ENCODE results near the gene MYOC. TPM values are rescaled to one million over a fixed set of nuclear protein-coding genes. Genes with fewer than 3 reads are reported as not detected.
"Not testable (repeated sequence)": the region's sequence is repeated elsewhere in the genome, so short reads cannot be mapped to it uniquely, and the experiment has no call there.

Gene MYOC
- total RNA-seq, 1 donor from 2014 or later = not detected

DNA sequence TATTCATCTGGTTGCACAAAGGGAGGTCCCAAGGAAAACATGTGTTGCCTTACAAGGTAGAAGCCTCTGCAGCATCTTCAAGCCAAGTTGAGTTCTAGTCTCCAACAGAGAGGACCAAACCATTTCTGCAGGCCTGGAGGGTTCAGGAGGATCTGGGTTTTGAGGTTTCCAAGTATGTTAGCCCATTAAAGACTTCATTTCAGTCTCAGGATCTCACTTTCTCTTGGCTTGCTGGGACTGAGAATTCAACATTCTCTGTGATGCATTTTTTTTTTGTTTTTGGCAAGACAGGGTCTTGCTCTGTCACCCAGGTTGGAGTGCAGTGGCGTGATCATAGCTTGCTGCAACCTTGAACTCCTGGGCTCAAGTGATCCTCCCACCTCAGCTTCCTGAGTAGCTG lies 39.2 kb downstream of the MYOC start:
- Mint-ChIP-seq H3K36me3 (ENCODE audit: low read depth) (no peaks in the 10 kb centered on the region), H3K4me3 (ENCODE audit: unreplicated experiment) (no peak overlapping the region), H3K9me3 (ENCODE audit: low read depth) (no peaks in the 10 kb centered on the region), H3K27ac (ENCODE audit: unreplicated experiment) (no peak overlapping the region), H3K4me1 (ENCODE audit: low read depth) (no peaks in the 10 kb centered on the region), H3K27me3 (ENCODE audit: low read depth) (peaks cover 7% of the 10 kb centered on the region)
- no peak for TF ChIP-seq CTCF (IDR thresholded peaks at IDR 0.05)
- DNase-seq (ENCODE audit: low spot score) = no peak

DNA sequence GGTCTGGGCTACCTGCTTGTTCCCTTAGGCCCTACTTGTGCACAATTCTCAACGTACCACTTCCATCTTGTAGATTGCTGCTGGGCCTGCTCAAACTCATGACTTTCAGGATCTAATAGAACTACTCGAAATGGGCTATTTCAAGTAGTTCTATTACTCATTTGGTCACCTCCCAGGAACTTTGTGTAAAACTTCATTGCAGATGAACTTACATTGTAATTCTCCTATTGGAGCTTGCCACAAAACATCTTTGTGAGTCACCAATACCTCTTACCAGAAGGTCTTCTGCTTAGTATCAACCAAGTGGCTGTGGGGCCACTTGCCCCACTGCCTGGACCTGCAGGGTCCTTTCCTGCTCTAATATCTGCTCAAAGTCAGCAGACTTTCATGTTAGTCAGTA lies 41.2 kb downstream of the MYOC start:
- Mint-ChIP-seq H3K36me3 (ENCODE audit: low read depth) (no peaks in the 10 kb centered on the region), H3K4me1 (ENCODE audit: low read depth) (no peaks in the 10 kb centered on the region), H3K27me3 (ENCODE audit: low read depth) (no peaks in the 10 kb centered on the region), H3K4me3 (ENCODE audit: unreplicated experiment) (no peak overlapping the region), H3K27ac (ENCODE audit: unreplicated experiment) (no peak overlapping the region), H3K9me3 (ENCODE audit: low read depth) (no peaks in the 10 kb centered on the region)
- no peak for TF ChIP-seq CTCF (IDR thresholded peaks at IDR 0.05)
- DNase-seq (ENCODE audit: low spot score) = no peak

DNA sequence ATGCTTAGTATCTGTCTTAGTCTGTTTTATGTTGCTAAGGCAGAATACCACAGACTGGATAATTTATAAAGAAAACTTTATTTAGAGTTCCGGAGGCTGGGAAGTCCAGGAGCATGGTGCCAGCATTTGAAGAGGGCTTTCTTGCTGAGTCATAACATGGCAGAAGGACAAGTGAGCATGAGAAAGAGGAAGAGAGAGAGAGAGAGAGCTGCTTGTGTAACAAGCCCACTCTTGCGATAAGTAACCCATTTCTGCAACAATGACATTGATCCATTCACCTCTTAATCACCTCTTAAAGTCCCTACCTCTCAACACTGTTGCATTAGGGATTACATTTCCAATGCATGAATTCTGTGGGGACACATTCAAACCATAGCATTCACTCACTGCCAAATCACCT lies 42.1 kb downstream of the MYOC start:
- no peak for DNase-seq (ENCODE audit: low spot score)
- Mint-ChIP-seq H3K9me3 (ENCODE audit: low read depth) (no peaks in the 10 kb centered on the region), H3K4me1 (ENCODE audit: low read depth) (no peaks in the 10 kb centered on the region), H3K4me3 (ENCODE audit: unreplicated experiment) (no peak overlapping the region), H3K36me3 (ENCODE audit: low read depth) (no peaks in the 10 kb centered on the region), H3K27me3 (ENCODE audit: low read depth) (no peaks in the 10 kb centered on the region), H3K27ac (ENCODE audit: unreplicated experiment) (no peak overlapping the region)
- TF ChIP-seq CTCF (IDR thresholded peaks at IDR 0.05) = no peak

DNA sequence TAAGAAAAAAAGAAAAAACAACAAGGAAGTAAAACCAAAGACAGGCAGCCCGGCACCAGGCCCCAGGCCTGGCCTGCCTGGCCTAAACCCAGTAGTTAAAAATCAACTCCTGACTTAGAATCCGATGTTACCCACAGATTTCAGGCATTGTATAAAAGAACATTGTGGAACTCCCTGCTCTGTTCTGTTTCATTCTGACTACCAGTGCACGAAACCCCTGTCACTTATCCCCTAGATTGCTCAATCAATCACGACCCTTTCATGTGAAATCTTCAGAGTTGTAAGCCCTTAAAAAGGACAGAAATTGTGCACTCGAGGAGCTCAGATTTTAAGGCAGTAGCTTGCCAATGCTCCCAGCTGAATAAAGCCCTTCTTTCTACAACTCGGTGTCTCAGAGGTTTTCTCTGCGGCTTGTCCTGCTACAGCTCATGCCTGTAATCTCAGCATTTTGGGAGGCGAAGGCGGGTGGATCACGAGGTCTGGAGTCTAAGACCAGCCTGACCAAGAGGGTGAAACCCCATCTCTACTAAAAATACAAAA lies 46.0 kb downstream of the MYOC start:
- Mint-ChIP-seq H3K27me3 (ENCODE audit: low read depth) (no peaks in the 10 kb centered on the region), H3K9me3 (ENCODE audit: low read depth) (no peaks in the 10 kb centered on the region), H3K4me1 (ENCODE audit: low read depth) (no peaks in the 10 kb centered on the region), H3K4me3 (ENCODE audit: unreplicated experiment) (no peak overlapping the region), H3K27ac (ENCODE audit: unreplicated experiment) (no peak overlapping the region), H3K36me3 (ENCODE audit: low read depth) (no peaks in the 10 kb centered on the region)
- no peak for TF ChIP-seq CTCF (IDR thresholded peaks at IDR 0.05)
- no peak for DNase-seq (ENCODE audit: low spot score)

DNA sequence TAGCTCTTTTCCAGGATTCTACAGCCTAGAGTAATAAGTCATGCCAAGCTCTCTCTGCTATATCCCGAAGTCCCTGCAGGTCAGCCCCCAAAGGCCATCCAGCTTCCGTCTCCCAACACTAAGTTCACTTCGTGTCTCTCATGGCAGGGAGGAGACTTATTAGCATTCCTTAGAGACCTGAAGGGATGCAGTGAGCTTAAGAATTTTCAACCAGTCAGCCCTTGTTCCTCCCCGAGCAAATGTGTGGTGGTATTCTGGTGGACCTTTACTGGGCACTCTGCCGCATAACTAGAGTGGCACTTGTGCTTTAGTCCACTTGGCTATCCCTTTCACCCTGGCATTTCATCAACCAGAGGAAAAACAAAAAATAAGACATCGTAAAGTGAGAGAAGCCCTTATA lies 49.4 kb downstream of the MYOC start:
- H3K4me1 Mint-ChIP-seq (ENCODE audit: low read depth); H3K27me3 Mint-ChIP-seq (ENCODE audit: low read depth); H3K27ac Mint-ChIP-seq (ENCODE audit: unreplicated experiment): not testable (repeated sequence)

DNA sequence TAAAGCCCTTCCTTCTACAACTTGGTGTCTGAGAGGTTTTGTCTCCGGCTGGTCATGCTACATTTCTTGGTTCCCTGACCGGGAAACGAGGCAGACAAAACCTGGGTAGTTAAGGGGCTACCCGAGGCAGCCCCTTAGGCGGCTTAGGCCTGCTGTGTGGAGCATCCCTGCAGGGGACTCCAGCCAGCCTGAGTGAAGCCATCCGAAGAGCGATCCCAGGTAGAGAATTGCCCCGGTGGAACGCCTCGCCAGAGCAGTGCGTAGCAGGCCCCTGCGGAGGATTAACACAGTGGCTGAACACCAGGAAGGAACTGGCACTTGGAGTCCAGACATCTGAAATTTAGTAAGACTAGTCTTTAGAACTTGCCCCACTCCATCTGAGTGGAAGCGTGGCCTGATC lies 51.6 kb downstream of the MYOC start:
- Mint-ChIP-seq H3K4me3 (ENCODE audit: unreplicated experiment) (no peak overlapping the region), H3K4me1 (ENCODE audit: low read depth) (no peaks in the 10 kb centered on the region), H3K27me3 (ENCODE audit: low read depth) (no peaks in the 10 kb centered on the region), H3K9me3 (ENCODE audit: low read depth) (peaks cover 11% of the 10 kb centered on the region), H3K27ac (ENCODE audit: unreplicated experiment) (no peak overlapping the region), H3K36me3 (ENCODE audit: low read depth) (peaks cover 9% of the 10 kb centered on the region)
- no peak for TF ChIP-seq CTCF (IDR thresholded peaks at IDR 0.05)
- no peak for DNase-seq (ENCODE audit: low spot score)

More for the DNA sequence above, 49.4 kb downstream of the MYOC start:
- not testable (repeated sequence) for H3K36me3 Mint-ChIP-seq (ENCODE audit: low read depth); H3K9me3 Mint-ChIP-seq (ENCODE audit: low read depth); DNase-seq (ENCODE audit: low spot score); H3K4me3 Mint-ChIP-seq (ENCODE audit: unreplicated experiment)

GRCh38 chr1:171600310-171600709 lies 52.2 kb downstream of the MYOC start:
- not testable (repeated sequence) for H3K27ac Mint-ChIP-seq (ENCODE audit: unreplicated experiment); H3K4me1 Mint-ChIP-seq (ENCODE audit: low read depth); H3K36me3 Mint-ChIP-seq (ENCODE audit: low read depth); H3K4me3 Mint-ChIP-seq (ENCODE audit: unreplicated experiment); H3K27me3 Mint-ChIP-seq (ENCODE audit: low read depth); DNase-seq (ENCODE audit: low spot score)
- peaks cover 11% of the 10 kb centered on the region for H3K9me3 Mint-ChIP-seq (ENCODE audit: low read depth)
